GM12878 (cell line): ENCODE data around the gene CTNNA2. TPM values are rescaled to one million over a fixed set of nuclear protein-coding genes. Genes with fewer than 3 reads are reported as not detected.

Experiments used
- ATAC-seq: fragments of 200-7000 bp; cut with Tn5 transposase; 3 replicates; pipeline ENCODE4 v1.9.1; 2020; ENCODE audit warnings: mild to moderate bottlenecking, moderate library complexity
- BruUV-seq: library from RNA; stranded (reverse); fragments of 400-500 nt; replicated peaks from 2 replicates; lab custom pipeline; 2021; lab: Mats Ljungman, UMichigan
- CTCF ChIA-PET: fragments of 300-600 bp; sonication (Branson Sonifier 250); formaldehyde crosslinking; extraction: SDS; loops from one replicate; lab custom pipeline; 2021; ENCODE audit warnings: inconsistent platforms; lab: Yijun Ruan, JAX
- POLR2A ChIA-PET: fragments of 350-600 bp; formaldehyde crosslinking; extraction: SDS; loops from one replicate; lab custom pipeline; 2021; ENCODE audit warnings: inconsistent platforms; lab: Charles Lee
- RAD21 ChIA-PET: fragments of 300-600 bp; sonication (Branson Sonifier 250); formaldehyde crosslinking; loops from one replicate; lab custom pipeline; 2023; ENCODE audit warnings: antibody characterized with exemption; ENCODE audit not compliant: unreplicated experiment; lab: Charles Lee
- SMC1A ChIA-PET: fragments of 300-600 bp; sonication (Branson Sonifier 250); formaldehyde crosslinking; loops from one replicate; lab custom pipeline; 2023; ENCODE audit not compliant: unreplicated experiment, uncharacterized antibody; lab: Charles Lee
- DNase-seq: peaks from one replicate; pipeline ENCODE4 v3.0.0-alpha.2; 2011; ENCODE audit warnings: low read depth, low spot score
- FAIRE-seq: peaks from 3 replicates; lab custom pipeline; 2011; peaks lifted over from hg19 to GRCh38; lab: Jason Lieb, UNC
- H2AFZ ChIP-seq: 2 replicates; pipeline ENCODE4 v1.6.0; 2011; ENCODE audit warnings: low read depth, low read length, control low read depth; ENCODE audit not compliant: control insufficient read depth
- H3K27ac ChIP-seq: 2 replicates; pipeline ENCODE4 v1.5.1; 2011; ENCODE audit warnings: control low read depth; ENCODE audit not compliant: control insufficient read depth, insufficient read depth
- H3K27me3 ChIP-seq, 2 experiments: replicated peaks in 1 of 2; 2 replicates each; pipeline versions ENCODE4 v1.6.0 to v1.6.1; 2011; ENCODE audit warnings: low read length in 1 of 2; ENCODE audit not compliant: control insufficient read depth in 2 of 2, insufficient read depth in 2 of 2
- H3K36me3 ChIP-seq, 2 experiments: 2 replicates each; pipeline ENCODE4 v1.5.1; 2011; ENCODE audit warnings: low read length in 1 of 2; ENCODE audit not compliant: control insufficient read depth in 2 of 2, insufficient read depth in 2 of 2
- H3K4me1 ChIP-seq: 2 replicates; pipeline ENCODE4 v1.6.1; 2011; ENCODE audit warnings: mild to moderate bottlenecking, low read length, moderate library complexity, mixed read lengths; ENCODE audit not compliant: control insufficient read depth, insufficient read depth
- H3K4me2 ChIP-seq: 2 replicates; pipeline ENCODE4 v1.6.0; 2011; ENCODE audit warnings: control low read depth; ENCODE audit not compliant: control insufficient read depth, insufficient read depth
- H3K4me3 ChIP-seq: fragments of 200-600 bp; sonication (generic); 2 replicates; pipeline ENCODE4 v1.5.1; 2016
- H3K79me2 ChIP-seq: 2 replicates; pipeline ENCODE4 v1.6.0; 2011; ENCODE audit warnings: low read length; ENCODE audit not compliant: control insufficient read depth, insufficient read depth
- H3K9ac ChIP-seq: 2 replicates; pipeline ENCODE4 v1.8.0; 2011; ENCODE audit warnings: low read length, control low read depth, mixed read lengths; ENCODE audit not compliant: control insufficient read depth, insufficient read depth
- H3K9me3 ChIP-seq: replicated peaks from 3 replicates; pipeline ENCODE4 v1.5.1; 2011; ENCODE audit warnings: mild to moderate bottlenecking, low read length; ENCODE audit not compliant: control insufficient read depth, insufficient read depth
- H4K20me1 ChIP-seq: 2 replicates; pipeline ENCODE4 v1.6.0; 2011; ENCODE audit not compliant: control insufficient read depth, insufficient read depth
- CTCF ChIP-seq, 3 experiments: IDR thresholded peaks in 2 of 3; conservative IDR thresholded peaks in 1 of 3; 2 replicates each; pipeline ENCODE4 v1.5.1; 2011; ENCODE audit warnings: low read depth in 3 of 3, low read length in 3 of 3, mild to moderate bottlenecking in 3 of 3, control low read depth in 2 of 3, moderate library complexity in 2 of 3, inconsistent platforms in 1 of 3, mixed read lengths in 1 of 3; ENCODE audit not compliant: control insufficient read depth in 2 of 3, insufficient read depth in 1 of 3; ENCODE audit errors: extremely low read depth in 1 of 3
- HSF1 ChIP-seq: fragments of 150-350 bp; IDR thresholded peaks from 2 replicates; pipeline ENCODE4 v1.6.1; 2014; ENCODE audit warnings: mild to moderate bottlenecking, low read depth, low read length
- WGBS: methylation state at CpG from one replicate; pipeline ENCODE4 v1.1.6; 2016; ENCODE audit warnings: low lambda C conversion rate; ENCODE audit not compliant: insufficient replicate concordance, insufficient coverage; ENCODE audit errors: missing lambda C conversion rate; 5-methylcytosine and 5-hydroxymethylcytosine counted together
- in situ Hi-C: fragments of 300-500 bp; cut with MboI; formaldehyde crosslinking; loops from 9 replicates; pipeline ENCODE4 v1.14.3; 2018; ENCODE audit warnings: mixed read lengths
- intact Hi-C: fragments of 100-400 bp; cut with micrococcal nuclease; formaldehyde crosslinking; loops from one replicate; pipeline ENCODE4 v1.14.2; 2022; ENCODE audit not compliant: unreplicated experiment
- polyA plus RNA-seq, 11 experiments: library from polyadenylated mRNA; depleted of rRNA in 4 of 11; unstranded in 6 of 11; stranded (reverse) in 5 of 11; fragments of >200 nt; fragmentation: Nextera tagmentation in 4 of 11; fragmentation: Illumina TruSeq in 1 of 11; extraction: Ambion mirVana in 4 of 11; extraction: Trizol in 1 of 11; gene quantifications; 1 replicate in 1 of 11; 2 replicates in 10 of 11; pipeline versions ENCODE4 v1.2.1 to v1.2.3, GENCODE V29; 2011 to 2016; ENCODE audit warnings: inconsistent platforms in 2 of 11, missing spikeins in 2 of 11, low read depth in 1 of 11
- total RNA-seq, 4 experiments: library from RNA; depleted of rRNA in 3 of 4; stranded (reverse); fragments of >200 nt in 3 of 4; fragmentation: Illumina TruSeq in 1 of 4; extraction: Trizol in 1 of 4; gene quantifications; 2 replicates each; pipeline versions ENCODE4 v1.2.1 to v1.2.3, GENCODE V29; 2013 to 2021

CTNNA2 gene
- total and polyA plus RNA-seq, 10 of the 15 experiments (the other 5 are each of a cell fraction or from before 2014, with no cell fraction given): 2.4 to 36.2 (median 6.6) TPM

GRCh38 chr2:79630060-79630459 is 117.2 kb downstream of the CTNNA2 start:
- FAIRE-seq (no peak), ATAC-seq (no peak), DNase-seq (no peak)
- H3K36me3 ChIP-seq: no peaks in the 10 kb centered on the region
- WGBS: 10% methylated on average over 3 of the region's 3 CpGs
- no peak overlapping the region for H3K4me3 ChIP-seq
- H3K79me2 ChIP-seq: no peaks in the 10 kb centered on the region
- no peaks in the 10 kb centered on the region for H4K20me1 ChIP-seq
- no peaks in the 10 kb centered on the region for H3K4me1 ChIP-seq
- H3K27me3 ChIP-seq: no peaks in the 10 kb centered on the region
- intact Hi-C loops: no loop called here
- POLR2A ChIA-PET: no interaction called here
- H3K4me2 ChIP-seq: no peak overlapping the region
- no peak for TF ChIP-seq HSF1
- peak in 1 of 3 experiments; percentile 3; a peak in 1 of 6 replicates for TF ChIP-seq CTCF (IDR thresholded peaks at IDR 0.05 in 2 of 3, conservative IDR thresholded peaks at IDR 0.05 in 1 of 3; ENCODE audit: control insufficient read depth in 2 of 3, extremely low read depth in 1 of 3, insufficient read depth in 1 of 3, low read depth in 3 of 3, low read length in 3 of 3)
- CTCF ChIA-PET: no interaction called here
- in situ Hi-C loops: no loop called here
- H3K27ac ChIP-seq: no peak overlapping the region
- H2AFZ ChIP-seq: no peak overlapping the region
- BruUV-seq: no TSS peak
- RAD21 ChIA-PET: no interaction called here
- no peak overlapping the region for H3K9ac ChIP-seq
- SMC1A ChIA-PET: interaction anchor here (1.0 kb wide), 1 partner anchor 94 kb away, joined by 3 read pairs; no protein-coding TSS in a partner anchor
- no peaks in the 10 kb centered on the region for H3K9me3 ChIP-seq
